SU-DHL-6 (cell line): ENCODE results near the gene THEM4.

Experiments
- CTCF ChIP-seq: fragments of 200-600 bp; sonication (generic); IDR thresholded peaks from one replicate; pipeline ENCODE4 v1.5.1; 2017; ENCODE audit warnings: antibody characterized with exemption, mild to moderate bottlenecking, low read length, moderate library complexity; ENCODE audit not compliant: insufficient read depth, poor library complexity, severe bottlenecking
- EZH2phosphoT487 ChIP-seq: fragments of 200-600 bp; sonication (generic), shearing (Covaris generic); conservative IDR thresholded peaks from 2 replicates; pipeline ENCODE4 v1.6.1; 2018; ENCODE audit warnings: mild to moderate bottlenecking, antibody characterized with exemption, low read length, moderate library complexity, mixed read lengths

DNA sequence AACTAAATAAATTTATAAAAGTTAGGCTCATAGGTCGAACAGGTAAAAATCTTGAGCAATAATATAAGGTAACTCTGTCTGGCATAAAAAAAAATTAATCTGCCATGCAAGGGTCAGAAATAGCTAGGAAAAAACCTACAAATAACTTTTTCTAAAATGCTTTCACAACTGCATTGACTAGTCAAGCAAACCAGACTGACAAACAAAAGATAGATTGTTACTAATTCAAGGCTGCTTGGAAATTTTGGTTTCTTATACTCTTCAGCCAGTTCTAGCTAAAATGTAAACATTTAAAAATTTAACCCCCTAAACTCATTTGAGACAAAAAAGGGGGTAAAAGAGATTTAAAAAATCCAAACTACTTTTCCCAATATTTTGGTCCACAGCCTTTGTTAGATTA lies 43.5 kb upstream of the THEM4 start:
- TF ChIP-seq CTCF (no peak), EZH2phosphoT487 (no peak)
